ENCODE data around the gene HMGN4. TPM values are rescaled to one million over a fixed set of nuclear protein-coding genes. Genes with fewer than 3 reads are reported as not detected.

Gene HMGN4
- total and polyA plus RNA-seq, 9 of the 15 experiments (the other 6 are each of a cell fraction or from before 2014, with no cell fraction given) = 35.4 to 134 (median 94.1) TPM

DNA sequence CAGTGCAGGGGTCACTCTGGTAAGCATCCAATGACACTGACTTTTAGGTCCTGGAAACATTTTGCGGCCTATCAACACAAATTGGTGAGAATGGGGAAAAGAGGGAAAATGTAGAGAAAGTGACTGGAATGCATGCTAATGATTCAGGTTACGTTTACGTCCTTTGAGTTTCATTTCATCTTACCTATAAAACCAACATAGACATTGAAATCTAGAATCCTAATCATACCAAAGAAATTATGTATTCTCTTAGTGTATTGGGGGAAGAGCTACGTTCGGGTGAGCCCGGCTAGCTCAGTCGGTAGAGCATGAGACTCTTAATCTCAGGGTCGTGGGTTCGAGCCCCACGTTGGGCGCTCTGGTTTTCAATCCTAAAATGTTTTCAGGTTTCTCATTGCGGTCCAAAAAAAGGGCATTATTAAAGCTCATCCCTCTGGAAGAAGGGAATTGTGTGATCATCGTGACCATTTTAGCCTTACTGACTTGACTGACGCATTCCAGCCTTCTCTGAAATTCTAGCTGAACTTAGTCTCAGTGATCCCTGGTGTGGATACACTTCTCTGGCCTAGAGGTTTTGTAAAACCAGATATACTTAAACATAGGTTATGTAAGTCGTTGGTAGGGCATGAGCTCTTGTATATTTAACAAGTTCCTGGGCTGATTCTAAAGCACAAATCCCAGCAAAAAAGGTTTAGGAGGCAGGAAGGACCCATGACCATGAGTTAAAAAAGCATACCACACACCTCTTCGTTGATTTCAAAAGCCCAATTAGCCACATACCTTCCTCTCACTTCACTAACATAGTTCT lies 18.3 kb downstream of the HMGN4 start (continued):
- TF ChIP-seq, protein P1, sequence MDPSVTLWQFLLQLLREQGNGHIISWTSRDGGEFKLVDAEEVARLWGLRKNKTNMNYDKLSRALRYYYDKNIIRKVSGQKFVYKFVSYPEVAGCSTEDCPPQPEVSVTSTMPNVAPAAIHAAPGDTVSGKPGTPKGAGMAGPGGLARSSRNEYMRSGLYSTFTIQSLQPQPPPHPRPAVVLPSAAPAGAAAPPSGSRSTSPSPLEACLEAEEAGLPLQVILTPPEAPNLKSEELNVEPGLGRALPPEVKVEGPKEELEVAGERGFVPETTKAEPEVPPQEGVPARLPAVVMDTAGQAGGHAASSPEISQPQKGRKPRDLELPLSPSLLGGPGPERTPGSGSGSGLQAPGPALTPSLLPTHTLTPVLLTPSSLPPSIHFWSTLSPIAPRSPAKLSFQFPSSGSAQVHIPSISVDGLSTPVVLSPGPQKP (CRISPR knock-in tag; IDR thresholded peaks at IDR 0.05) = no peak
- TF ChIP-seq SMAD2 (IDR thresholded peaks at IDR 0.05; ENCODE audit: low read depth, low read length) = no peak
- TF ChIP-seq KHSRP (IDR thresholded peaks at IDR 0.05) = no peak

DNA sequence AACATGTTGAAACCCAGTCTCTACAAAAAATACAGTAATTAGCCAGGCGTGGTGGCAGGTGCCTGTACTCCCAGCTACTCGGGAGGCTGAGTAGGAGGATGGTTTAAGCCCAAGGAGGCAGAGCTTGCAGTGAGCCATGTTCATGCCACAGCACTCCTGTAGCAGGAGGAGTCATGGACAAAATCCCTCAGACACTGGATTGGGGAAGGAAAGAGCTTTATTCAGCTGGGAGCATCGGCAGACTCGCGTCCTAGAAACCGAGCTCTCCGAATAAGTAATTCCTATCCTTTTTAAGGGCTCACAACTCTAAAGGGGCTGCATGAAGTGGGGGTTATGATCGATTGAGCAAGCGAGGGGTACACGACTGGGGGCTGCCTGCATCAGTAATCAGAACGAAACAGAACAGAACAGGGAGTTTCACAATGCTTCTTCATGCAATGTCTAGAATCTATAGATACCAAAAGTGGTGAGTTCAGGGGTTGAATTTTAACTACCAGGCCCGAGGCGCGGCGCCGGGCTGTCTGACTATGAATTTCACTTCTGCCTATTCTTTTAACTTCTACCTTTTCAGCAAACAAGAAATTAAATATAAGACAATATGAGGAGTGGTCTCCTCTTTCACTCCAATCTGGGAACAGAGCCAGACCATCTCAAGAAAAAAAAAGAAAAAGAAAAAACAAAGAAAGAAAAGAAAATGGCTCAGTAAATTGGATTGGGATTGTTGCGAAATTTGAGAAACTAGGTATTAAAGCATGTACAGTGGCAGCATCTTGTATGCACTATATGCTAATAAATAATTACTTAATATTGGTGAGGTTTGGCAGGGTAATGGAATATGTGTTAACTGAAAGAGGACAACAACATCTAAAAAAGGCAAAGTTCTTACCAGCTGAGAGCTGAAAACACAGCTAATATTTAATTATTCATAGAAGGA lies 23.6 kb downstream of the HMGN4 start:
- no peak for ATAC-seq
- H4K20me1 ChIP-seq (replicated peaks; ENCODE audit: control insufficient read depth, insufficient read depth, low read length) = no peaks in the 10 kb centered on the region
- no peak for DNase-seq (ENCODE audit: extremely low read depth in 1 of 4, low spot score in 3 of 4)
- H3K4me2 ChIP-seq (ENCODE audit: insufficient read depth, low read length) = no peak overlapping the region
- H3K27me3 ChIP-seq (ENCODE audit: control insufficient read depth in 2 of 2, insufficient read depth in 2 of 2, low read length in 2 of 2) = no peaks in the 10 kb centered on the region
- peaks cover 0 to 11% of the 10 kb centered on the region in 2 experiments; a peak in 3 of 5 replicates for H3K4me1 ChIP-seq (replicated peaks in 1 of 2; ENCODE audit: control insufficient read depth in 2 of 2, insufficient read depth in 2 of 2, low read length in 2 of 2)
- TF ChIP-seq, protein P2, sequence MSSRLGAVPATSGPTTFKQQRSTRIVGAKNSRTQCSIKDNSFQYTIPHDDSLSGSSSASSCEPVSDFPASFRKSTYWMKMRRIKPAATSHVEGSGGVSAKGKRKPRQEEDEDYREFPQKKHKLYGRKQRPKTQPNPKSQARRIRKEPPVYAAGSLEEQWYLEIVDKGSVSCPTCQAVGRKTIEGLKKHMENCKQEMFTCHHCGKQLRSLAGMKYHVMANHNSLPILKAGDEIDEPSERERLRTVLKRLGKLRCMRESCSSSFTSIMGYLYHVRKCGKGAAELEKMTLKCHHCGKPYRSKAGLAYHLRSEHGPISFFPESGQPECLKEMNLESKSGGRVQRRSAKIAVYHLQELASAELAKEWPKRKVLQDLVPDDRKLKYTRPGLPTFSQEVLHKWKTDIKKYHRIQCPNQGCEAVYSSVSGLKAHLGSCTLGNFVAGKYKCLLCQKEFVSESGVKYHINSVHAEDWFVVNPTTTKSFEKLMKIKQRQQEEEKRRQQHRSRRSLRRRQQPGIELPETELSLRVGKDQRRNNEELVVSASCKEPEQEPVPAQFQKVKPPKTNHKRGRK (tag; IDR thresholded peaks at IDR 0.05) = 0 out of 2 replicates have a peak, but pooled peaks have one; percentile 27
- TF ChIP-seq MCM7 (IDR thresholded peaks at IDR 0.05) (peak in 1 of 2 experiments; percentile 52; a peak in 1 of 4 replicates), ERF (CRISPR knock-in tag; IDR thresholded peaks at IDR 0.05) (no peak), HNRNPL (IDR thresholded peaks at IDR 0.05; ENCODE audit: low read depth, low read length) (no peak), NFIC (IDR thresholded peaks at IDR 0.05) (0 out of 2 replicates have a peak, but pooled peaks have one; percentile 9)
- TF ChIP-seq, protein P3, sequence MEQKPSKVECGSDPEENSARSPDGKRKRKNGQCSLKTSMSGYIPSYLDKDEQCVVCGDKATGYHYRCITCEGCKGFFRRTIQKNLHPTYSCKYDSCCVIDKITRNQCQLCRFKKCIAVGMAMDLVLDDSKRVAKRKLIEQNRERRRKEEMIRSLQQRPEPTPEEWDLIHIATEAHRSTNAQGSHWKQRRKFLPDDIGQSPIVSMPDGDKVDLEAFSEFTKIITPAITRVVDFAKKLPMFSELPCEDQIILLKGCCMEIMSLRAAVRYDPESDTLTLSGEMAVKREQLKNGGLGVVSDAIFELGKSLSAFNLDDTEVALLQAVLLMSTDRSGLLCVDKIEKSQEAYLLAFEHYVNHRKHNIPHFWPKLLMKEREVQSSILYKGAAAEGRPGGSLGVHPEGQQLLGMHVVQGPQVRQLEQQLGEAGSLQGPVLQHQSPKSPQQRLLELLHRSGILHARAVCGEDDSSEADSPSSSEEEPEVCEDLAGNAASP (IDR thresholded peaks at IDR 0.05) = no peak
- H3K4me3 ChIP-seq = no peak overlapping the region
- FAIRE-seq = no peak
- peak overlapping the region; percentile 29; the same call in 1 of the 2 replicates for H2AFZ ChIP-seq (ENCODE audit: low read depth, low read length)
- ChIA-PET POLR2A (interaction anchor here (0.6 to 0.7 kb wide), 2 partner anchors 32 to 199 kb away, joined by 3 read pairs; no protein-coding TSS in a partner anchor), CTCF (ENCODE audit: low intra/inter-chr PET ratio) (no interaction called here)
- no TSS peak for BruUV-seq (replicated peaks)
- no peak overlapping the region for H3K27ac ChIP-seq (ENCODE audit: extremely low read depth, low read depth, low read length)
- in situ Hi-C loops (cut with MboI) = loop anchor here (25.0 kb wide), 1 partner anchor 374 kb away; a partner anchor contains a TSS
- H3K9me3 ChIP-seq (replicated peaks; ENCODE audit: control insufficient read depth, insufficient read depth, low read depth, low read length) = no peaks in the 10 kb centered on the region
- intact Hi-C loops (cut with micrococcal nuclease) = no loop called here
- no peaks in the 10 kb centered on the region for H3K36me3 ChIP-seq (ENCODE audit: control insufficient read depth, insufficient read depth, low read length)
- H3K9ac ChIP-seq (ENCODE audit: insufficient read depth in 1 of 2, low read depth in 2 of 2, low read length in 2 of 2) = no peak overlapping the region
- no peaks in the 10 kb centered on the region for H3K9me1 ChIP-seq (ENCODE audit: control insufficient read depth, insufficient read depth, low read length)
- WGBS (ENCODE audit: insufficient coverage, low coverage, missing lambda C conversion rate) = 68% methylated on average over 17 of the region's 17 CpGs
- no peaks in the 10 kb centered on the region for H3K79me2 ChIP-seq (ENCODE audit: control insufficient read depth, insufficient read depth, low read length)

Data from K562 (cell line).